Thyroid gland (tissue), 4 donors: Measurements from ENCODE around the gene ENTR1. TPM values are rescaled to one million over a fixed set of nuclear protein-coding genes. Genes with fewer than 3 reads are reported as not detected.

ENCODE experiments used
- DNase-seq, 2 donors: peaks; one replicate each; pipeline ENCODE4 v3.0.0-alpha.2; 2019
- H3K27ac ChIP-seq, 3 donors: fragments of 200-600 bp; sonication (generic); 1 replicate in 2 of 3; 2 replicates in 1 of 3; pipeline ENCODE4 v1.5.1; 2016 to 2019; ENCODE audit warnings: mild to moderate bottlenecking in 1 of 3, moderate library complexity in 1 of 3
- H3K27me3 ChIP-seq: fragments of 200-600 bp; sonication (generic); one replicate; pipeline ENCODE4 v1.5.1; 2019
- H3K36me3 ChIP-seq, 2 donors: fragments of 200-600 bp; sonication (generic); one replicate each; pipeline ENCODE4 v1.5.1; 2016 to 2019
- H3K4me1 ChIP-seq, 2 donors: fragments of 200-600 bp; sonication (generic); one replicate each; pipeline ENCODE4 v1.5.1; 2017 to 2019
- H3K4me3 ChIP-seq, 3 donors: fragments of 200-600 bp; sonication (generic); replicated peaks in 1 of 3; 1 replicate in 2 of 3; 2 replicates in 1 of 3; pipeline ENCODE4 v1.5.1; 2016; ENCODE audit warnings: mild to moderate bottlenecking in 1 of 3
- H3K9me3 ChIP-seq: fragments of 200-600 bp; sonication (generic); one replicate; pipeline ENCODE4 v1.5.1; 2017
- POLR2A ChIP-seq, 2 donors: fragments of 450-650 bp; IDR thresholded peaks; one replicate each; pipeline ENCODE4 v1.6.1; 2017; ENCODE audit warnings: antibody characterized with exemption in 2 of 2, mild to moderate bottlenecking in 2 of 2, moderate library complexity in 1 of 2
- WGBS, 2 donors: methylation state at CpG; one replicate each; pipeline ENCODE4 v1.1.5; 2017; 5-methylcytosine and 5-hydroxymethylcytosine counted together
- intact Hi-C: fragments of 100-400 bp; cut with DNase I; formaldehyde crosslinking; loops from one replicate; pipeline ENCODE4 v1.15.1; 2023
- total RNA-seq, 4 donors: library from RNA; depleted of rRNA; stranded (reverse); fragments of >200 nt; gene quantifications; one replicate each; pipeline ENCODE4 v1.2.3, GENCODE V29; 2016
- TF ChIP-seq, protein P1 (sequence below), 6 experiments: fragments of 200-600 bp in 3 of 6; fragments of 450-650 bp in 3 of 6; sonication (generic) in 3 of 6; IDR thresholded peaks; one replicate each; pipeline ENCODE4 v1.5.1; 2016 to 2019; ENCODE audit warnings: antibody characterized with exemption in 6 of 6, mild to moderate bottlenecking in 2 of 6, inconsistent platforms in 1 of 6, moderate library complexity in 1 of 6

ENTR1 gene
- total RNA-seq, 4 donors from 2014 or later = 27.9 to 46.1 (median 33.9) TPM

DNA sequence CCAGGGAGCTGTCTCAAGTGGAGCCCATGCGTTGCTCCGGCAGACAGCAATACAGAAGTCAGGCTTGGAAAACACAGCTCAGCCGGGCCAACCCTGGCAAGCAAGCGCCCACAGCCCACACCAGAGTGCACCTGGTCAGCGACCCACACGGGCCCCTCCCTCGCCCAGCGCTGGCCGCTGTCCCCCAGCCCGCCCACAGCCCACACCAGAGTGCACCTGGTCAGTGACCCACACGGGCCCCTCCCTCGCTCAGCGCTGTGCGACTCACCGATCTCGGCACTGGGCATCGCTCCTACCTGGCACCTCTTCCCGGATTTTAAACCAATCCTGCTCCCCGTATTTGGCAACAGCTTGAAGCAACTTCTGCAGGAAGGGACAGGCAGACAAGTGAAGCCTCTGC lies 23.2 kb downstream of the ENTR1 start:
- intact Hi-C loops = no loop called here
- TF ChIP-seq POLR2A (IDR thresholded peaks at IDR 0.05) = no peak
- TF ChIP-seq, protein P1, sequence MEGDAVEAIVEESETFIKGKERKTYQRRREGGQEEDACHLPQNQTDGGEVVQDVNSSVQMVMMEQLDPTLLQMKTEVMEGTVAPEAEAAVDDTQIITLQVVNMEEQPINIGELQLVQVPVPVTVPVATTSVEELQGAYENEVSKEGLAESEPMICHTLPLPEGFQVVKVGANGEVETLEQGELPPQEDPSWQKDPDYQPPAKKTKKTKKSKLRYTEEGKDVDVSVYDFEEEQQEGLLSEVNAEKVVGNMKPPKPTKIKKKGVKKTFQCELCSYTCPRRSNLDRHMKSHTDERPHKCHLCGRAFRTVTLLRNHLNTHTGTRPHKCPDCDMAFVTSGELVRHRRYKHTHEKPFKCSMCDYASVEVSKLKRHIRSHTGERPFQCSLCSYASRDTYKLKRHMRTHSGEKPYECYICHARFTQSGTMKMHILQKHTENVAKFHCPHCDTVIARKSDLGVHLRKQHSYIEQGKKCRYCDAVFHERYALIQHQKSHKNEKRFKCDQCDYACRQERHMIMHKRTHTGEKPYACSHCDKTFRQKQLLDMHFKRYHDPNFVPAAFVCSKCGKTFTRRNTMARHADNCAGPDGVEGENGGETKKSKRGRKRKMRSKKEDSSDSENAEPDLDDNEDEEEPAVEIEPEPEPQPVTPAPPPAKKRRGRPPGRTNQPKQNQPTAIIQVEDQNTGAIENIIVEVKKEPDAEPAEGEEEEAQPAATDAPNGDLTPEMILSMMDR (IDR thresholded peaks at IDR 0.05) = no peak
- H3K4me3 ChIP-seq = no peak overlapping the region
- no peak for DNase-seq
- WGBS, 2 donors = 94 to 100% methylated on average over 4 to 13 of the region's 19 CpGs
- H3K27me3 ChIP-seq = no peaks in the 10 kb centered on the region
- H3K36me3 ChIP-seq = peaks cover 24 to 61% of the 10 kb centered on the region in 2 donors
- H3K4me1 ChIP-seq = no peaks in the 10 kb centered on the region
- H3K27ac ChIP-seq = no peak overlapping the region
- H3K9me3 ChIP-seq = no peaks in the 10 kb centered on the region

DNA sequence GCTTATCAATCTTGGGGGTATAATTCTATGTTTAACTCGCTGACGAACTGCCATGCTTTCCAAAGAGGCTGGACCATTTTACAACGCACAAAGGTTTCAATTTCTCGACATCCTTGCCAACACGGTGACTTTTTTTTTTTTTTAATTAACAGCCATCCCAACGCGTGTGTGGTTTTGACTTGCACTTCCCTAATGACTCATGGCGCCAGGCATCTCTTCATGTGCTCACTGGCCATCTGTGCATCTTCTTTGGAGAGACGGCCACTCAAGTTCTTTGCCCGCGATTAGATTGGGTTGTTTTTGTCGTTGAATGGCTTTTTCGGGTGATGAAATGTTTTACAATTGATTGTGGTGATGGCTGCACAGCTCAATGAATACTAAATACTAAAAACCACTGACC lies 24.4 kb downstream of the ENTR1 start:
- peaks cover 24 to 67% of the 10 kb centered on the region in 2 donors for H3K36me3 ChIP-seq
- no peak overlapping the region for H3K27ac ChIP-seq
- H3K9me3 ChIP-seq = no peaks in the 10 kb centered on the region
- no peak overlapping the region for H3K4me3 ChIP-seq
- H3K4me1 ChIP-seq = no peaks in the 10 kb centered on the region
- WGBS, 2 donors = 90 to 96% methylated on average over 13 of the region's 13 CpGs
- TF ChIP-seq POLR2A (IDR thresholded peaks at IDR 0.05) = no peak
- TF ChIP-seq, protein P1 (IDR thresholded peaks at IDR 0.05) = no peak
- intact Hi-C loops = no loop called here
- no peaks in the 10 kb centered on the region for H3K27me3 ChIP-seq
- DNase-seq = no peak

DNA sequence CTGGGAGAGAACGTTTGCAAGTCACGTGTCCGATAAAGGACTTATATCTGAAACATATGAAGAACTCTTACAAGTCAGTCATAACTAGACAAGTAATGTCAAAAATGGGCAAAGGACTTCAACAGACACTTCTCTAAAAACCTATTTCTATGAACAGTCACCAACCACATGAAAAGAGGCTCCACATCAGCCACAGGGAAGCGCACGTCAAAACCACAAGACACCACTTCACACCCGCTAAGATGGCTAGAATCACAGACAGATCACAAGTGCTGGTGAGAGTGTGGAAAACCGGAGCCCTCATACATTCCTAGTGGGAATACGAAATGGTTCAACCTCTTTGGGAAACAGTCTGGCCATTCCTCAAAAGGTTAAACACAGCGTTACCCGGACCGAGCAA lies 25.4 kb downstream of the ENTR1 start:
- Histone ChIP-seq H3K27ac (no peak overlapping the region), H3K4me3 (no peak overlapping the region), H3K27me3 (no peaks in the 10 kb centered on the region), H3K4me1 (no peaks in the 10 kb centered on the region), H3K9me3 (no peaks in the 10 kb centered on the region), H3K36me3 (peaks cover 29 to 67% of the 10 kb centered on the region in 2 donors)
- WGBS, 2 donors = 91 to 92% methylated on average over 11 of the region's 11 CpGs
- TF ChIP-seq, protein P1 (IDR thresholded peaks at IDR 0.05) = no peak
- no peak for TF ChIP-seq POLR2A (IDR thresholded peaks at IDR 0.05)
- DNase-seq = no peak
- intact Hi-C loops = no loop called here

DNA sequence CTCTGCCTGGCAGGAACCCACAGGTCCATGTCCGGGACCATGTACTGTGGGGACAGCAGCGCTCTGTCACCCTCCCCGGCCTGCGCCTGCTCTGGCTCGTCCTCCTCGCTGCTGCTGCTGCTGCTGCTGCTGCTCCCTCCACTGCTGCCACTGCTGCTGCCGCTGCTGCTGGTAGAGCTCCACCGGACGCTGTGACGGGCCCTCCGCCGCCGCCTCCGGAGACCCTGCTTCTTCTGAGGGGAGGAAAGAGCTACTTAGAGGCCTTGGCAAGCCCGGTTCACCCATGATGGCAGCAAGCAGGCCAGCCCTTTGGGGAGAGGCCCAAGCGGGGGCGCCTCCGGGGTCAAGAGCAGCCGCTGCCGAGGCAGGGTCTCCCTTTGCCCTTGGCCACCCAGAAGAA lies 27.0 kb downstream of the ENTR1 start:
- no peak overlapping the region for H3K27ac ChIP-seq
- peaks cover 41 to 57% of the 10 kb centered on the region in 2 donors for H3K36me3 ChIP-seq
- H3K4me3 ChIP-seq = no peak overlapping the region
- intact Hi-C loops = no loop called here
- no peaks in the 10 kb centered on the region for H3K9me3 ChIP-seq
- DNase-seq = no peak
- H3K4me1 ChIP-seq = no peaks in the 10 kb centered on the region
- TF ChIP-seq, protein P1 (IDR thresholded peaks at IDR 0.05) = no peak
- no peak for TF ChIP-seq POLR2A (IDR thresholded peaks at IDR 0.05)
- WGBS, 2 donors = 94 to 96% methylated on average over 18 to 19 of the region's 20 CpGs
- H3K27me3 ChIP-seq = no peaks in the 10 kb centered on the region

DNA sequence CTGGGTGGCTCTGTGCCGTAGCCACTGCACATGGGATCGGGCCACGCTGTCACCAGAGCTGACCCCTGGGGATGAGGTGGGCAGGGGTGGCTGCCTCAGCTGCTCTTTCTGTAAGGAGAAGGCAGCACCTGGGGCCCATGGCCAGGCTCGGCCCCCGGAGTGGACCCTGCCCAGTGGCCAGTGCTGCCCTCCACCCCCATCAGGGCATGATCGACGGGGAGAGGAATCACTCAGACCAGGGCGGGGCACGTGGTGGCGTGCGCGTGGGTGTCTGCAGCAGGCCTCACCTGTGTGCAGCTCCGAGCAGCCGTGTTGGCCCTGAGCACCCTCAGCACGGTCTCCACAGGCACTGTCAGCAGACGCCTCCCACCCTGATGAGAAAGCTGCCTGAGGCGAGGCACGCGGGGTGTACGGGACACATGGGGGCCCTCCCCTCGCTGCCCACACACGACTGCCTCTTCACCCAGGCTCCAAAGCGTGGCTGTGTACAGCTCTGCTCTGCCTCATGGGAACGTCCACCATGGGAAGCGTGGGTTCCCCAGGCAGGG lies 28.4 kb downstream of the ENTR1 start:
- Histone ChIP-seq H3K9me3 (no peaks in the 10 kb centered on the region), H3K4me1 (no peaks in the 10 kb centered on the region), H3K27me3 (no peaks in the 10 kb centered on the region), H3K4me3 (no peak overlapping the region), H3K36me3 (peaks cover 32 to 46% of the 10 kb centered on the region in 2 donors), H3K27ac (no peak overlapping the region)
- TF ChIP-seq POLR2A (IDR thresholded peaks at IDR 0.05) = no peak
- TF ChIP-seq, protein P1 (IDR thresholded peaks at IDR 0.05) = no peak
- DNase-seq = no peak
- WGBS, 2 donors = 89% methylated on average over 15 of the region's 25 CpGs; no CpG with 5 or more reads in 1 of the 2 donors
- intact Hi-C loops = no loop called here
